ENCODE measurements around the gene DAPK1.

Gene DAPK1

GRCh38 chr9:87650611-87651295 is 153.1 kb downstream of the DAPK1 start:
- H3K4me3 ChIP-seq (ENCODE audit: low read depth in 1 of 2, low read length in 2 of 2) = no peak overlapping the region
- no peaks in the 10 kb centered on the region for H3K9me3 ChIP-seq (ENCODE audit: insufficient read depth, low read length, severe bottlenecking)
- no peak overlapping the region for H3K4me2 ChIP-seq (ENCODE audit: insufficient read depth, low read length)
- no peak overlapping the region for H3K27ac ChIP-seq (ENCODE audit: low read length)
- H3K4me1 ChIP-seq (ENCODE audit: insufficient read depth, low read length) = no peaks in the 10 kb centered on the region
- H3K36me3 ChIP-seq (ENCODE audit: insufficient read depth, low read length) = no peaks in the 10 kb centered on the region
- H2AFZ ChIP-seq (ENCODE audit: low read depth, low read length) = no peak overlapping the region
- TF ChIP-seq CTCF (IDR thresholded peaks at IDR 0.05; ENCODE audit: borderline replicate concordance, extremely low read depth, low read length, poor library complexity, severe bottlenecking) (no peak), EZH2 (IDR thresholded peaks at IDR 0.05; ENCODE audit: borderline replicate concordance, low read depth, low read length, severe bottlenecking) (no peak)
- no peaks in the 10 kb centered on the region for H3K79me2 ChIP-seq (ENCODE audit: insufficient read depth, low read length)
- H3K9ac ChIP-seq (ENCODE audit: low read depth, low read length) = no peak overlapping the region
- DNase-seq = no peak
- ATAC-seq (ENCODE audit: insufficient read depth, low read depth) = no peak
- H3K27me3 ChIP-seq (ENCODE audit: insufficient read depth, low read length, poor library complexity) = no peaks in the 10 kb centered on the region
- H4K20me1 ChIP-seq (ENCODE audit: insufficient read depth, low read length) = no peaks in the 10 kb centered on the region

- H3K79me2 ChIP-seq (ENCODE audit: insufficient read depth, low read length) = no peaks in the 10 kb centered on the region
- no peak overlapping the region for H3K4me2 ChIP-seq (ENCODE audit: insufficient read depth, low read length)
- H3K36me3 ChIP-seq (ENCODE audit: insufficient read depth, low read length) = no peaks in the 10 kb centered on the region
- no peak for ATAC-seq (ENCODE audit: insufficient read depth, low read depth)
- H3K4me3 ChIP-seq (ENCODE audit: low read depth in 1 of 2, low read length in 2 of 2) = no peak overlapping the region
- H3K4me1 ChIP-seq (ENCODE audit: insufficient read depth, low read length) = no peaks in the 10 kb centered on the region
- no peak overlapping the region for H2AFZ ChIP-seq (ENCODE audit: low read depth, low read length)
- no peaks in the 10 kb centered on the region for H4K20me1 ChIP-seq (ENCODE audit: insufficient read depth, low read length)
- DNase-seq = no peak
- H3K9me3 ChIP-seq (ENCODE audit: insufficient read depth, low read length, severe bottlenecking) = no peaks in the 10 kb centered on the region
- TF ChIP-seq EZH2 (IDR thresholded peaks at IDR 0.05; ENCODE audit: borderline replicate concordance, low read depth, low read length, severe bottlenecking) = no peak
- no peak for TF ChIP-seq CTCF (IDR thresholded peaks at IDR 0.05; ENCODE audit: borderline replicate concordance, extremely low read depth, low read length, poor library complexity, severe bottlenecking)
- H3K27me3 ChIP-seq (ENCODE audit: insufficient read depth, low read length, poor library complexity) = no peaks in the 10 kb centered on the region
- no peak overlapping the region for H3K27ac ChIP-seq (ENCODE audit: low read length)
- H3K9ac ChIP-seq (ENCODE audit: low read depth, low read length) = no peak overlapping the region
Measured at GRCh38 chr9:87651431-87651830, 153.8 kb downstream of the DAPK1 start.

- H3K36me3 ChIP-seq (ENCODE audit: insufficient read depth, low read length) = no peaks in the 10 kb centered on the region
- no peak overlapping the region for H3K4me2 ChIP-seq (ENCODE audit: insufficient read depth, low read length)
- H2AFZ ChIP-seq (ENCODE audit: low read depth, low read length) = no peak overlapping the region
- H3K4me3 ChIP-seq (ENCODE audit: low read depth in 1 of 2, low read length in 2 of 2) = no peak overlapping the region
- H3K4me1 ChIP-seq (ENCODE audit: insufficient read depth, low read length) = no peaks in the 10 kb centered on the region
- no peak for DNase-seq
- TF ChIP-seq EZH2 (IDR thresholded peaks at IDR 0.05; ENCODE audit: borderline replicate concordance, low read depth, low read length, severe bottlenecking) = no peak
- TF ChIP-seq CTCF (IDR thresholded peaks at IDR 0.05; ENCODE audit: borderline replicate concordance, extremely low read depth, low read length, poor library complexity, severe bottlenecking) = no peak
- ATAC-seq (ENCODE audit: insufficient read depth, low read depth) = no peak
- H3K27me3 ChIP-seq (ENCODE audit: insufficient read depth, low read length, poor library complexity) = no peaks in the 10 kb centered on the region
- no peaks in the 10 kb centered on the region for H3K9me3 ChIP-seq (ENCODE audit: insufficient read depth, low read length, severe bottlenecking)
- H3K27ac ChIP-seq (ENCODE audit: low read length) = no peak overlapping the region
- H3K79me2 ChIP-seq (ENCODE audit: insufficient read depth, low read length) = no peaks in the 10 kb centered on the region
- H4K20me1 ChIP-seq (ENCODE audit: insufficient read depth, low read length) = no peaks in the 10 kb centered on the region
- no peak overlapping the region for H3K9ac ChIP-seq (ENCODE audit: low read depth, low read length)
Measured at GRCh38 chr9:87653941-87654340, 156.3 kb downstream of the DAPK1 start.

Measured in DND-41 (cell line).